HG03025 (cell line): ENCODE data around the gene RAB31.

Source experiments
- ATAC-seq: cut with Tn5 transposase; IDR thresholded peaks from one replicate; pipeline ENCODE4 v1.9.1; 2021; ENCODE audit warnings: mild to moderate bottlenecking, moderate library complexity; ENCODE audit not compliant: unreplicated experiment, low FRiP score

RAB31 gene

DNA sequence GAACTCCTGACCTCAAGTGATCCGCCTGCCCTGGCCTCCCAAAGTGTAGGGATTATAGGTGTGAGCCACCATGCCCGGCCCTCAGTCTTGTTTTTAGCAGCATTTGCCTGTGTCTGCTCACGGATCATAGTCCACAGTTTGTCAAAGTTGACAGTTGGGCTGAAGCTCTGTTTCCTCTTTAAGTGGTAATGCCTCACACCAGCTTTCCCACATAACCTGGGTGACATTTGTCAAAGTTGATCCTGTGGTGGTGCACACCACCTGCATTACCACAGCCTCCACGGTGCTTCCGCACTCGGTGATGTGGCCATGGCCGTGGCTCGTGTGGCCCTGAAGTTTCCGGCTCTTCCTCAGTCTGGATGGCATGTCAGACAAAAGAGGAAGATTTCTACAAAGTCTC is 27.1 kb downstream of the RAB31 start:
- ATAC-seq, result no peak

DNA sequence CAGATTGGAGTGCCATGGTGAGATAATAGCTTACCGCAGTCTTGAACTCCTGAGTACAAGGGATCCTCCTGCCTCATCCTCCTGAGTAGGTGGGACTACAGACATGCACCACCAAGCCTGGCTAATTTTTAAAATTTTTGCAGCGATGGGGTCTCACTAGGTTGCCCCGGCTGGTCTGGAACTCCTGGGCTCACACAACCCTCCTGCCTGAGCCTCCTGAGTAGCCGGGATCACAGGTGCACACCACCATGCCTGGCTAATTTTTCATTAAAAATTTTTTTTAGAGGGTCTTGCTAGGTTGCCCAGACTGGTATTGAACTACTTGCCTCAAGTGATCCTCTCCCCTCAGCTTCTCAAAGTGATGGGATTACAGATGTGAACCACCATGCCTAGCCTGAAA is 27.8 kb downstream of the RAB31 start:
- no peak for ATAC-seq

DNA sequence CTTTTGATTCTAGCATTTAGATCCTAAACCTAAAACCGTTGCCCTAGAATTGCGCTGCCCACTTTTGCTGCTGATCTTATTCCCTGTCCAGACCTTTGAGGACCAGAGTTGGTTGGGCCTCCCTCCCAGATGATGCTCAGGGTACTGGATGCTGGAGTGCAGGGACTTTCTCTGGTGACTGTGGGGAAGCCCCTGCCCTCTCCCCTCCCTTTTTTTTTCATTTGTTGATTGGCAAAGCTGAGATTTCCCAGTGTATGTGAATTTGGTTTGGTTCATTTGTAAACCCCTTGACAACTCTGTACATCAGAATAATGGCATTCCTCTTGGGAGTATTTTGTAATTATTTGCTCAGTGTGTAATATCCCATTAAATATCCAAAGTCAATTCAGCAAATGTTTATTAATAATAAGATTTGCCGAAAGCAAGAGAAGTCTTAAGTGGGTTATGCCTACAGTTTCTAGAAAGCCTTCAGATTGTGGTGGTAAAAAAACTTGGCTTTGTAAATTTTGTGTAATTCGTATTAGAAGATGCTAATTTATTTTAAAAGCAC is 28.3 kb downstream of the RAB31 start:
- no peak for ATAC-seq

DNA sequence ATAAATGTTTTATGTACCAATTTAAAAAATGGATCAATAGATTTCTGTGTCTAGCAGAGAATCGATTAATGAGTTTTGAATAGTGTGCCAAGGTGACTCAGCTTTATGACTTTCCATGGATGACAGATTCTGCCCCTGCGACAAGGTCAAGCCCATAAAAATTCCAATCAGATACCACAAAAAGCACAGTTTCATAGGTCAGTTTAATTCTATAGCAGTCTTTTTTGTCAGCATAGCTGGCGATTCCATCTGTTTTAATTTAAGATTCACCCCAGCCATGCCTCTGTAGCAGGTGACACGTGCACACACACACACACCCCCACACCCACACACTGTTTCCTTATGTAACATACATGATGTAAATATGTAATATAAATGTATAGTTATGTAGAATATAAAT is 28.9 kb downstream of the RAB31 start:
- no peak for ATAC-seq

DNA sequence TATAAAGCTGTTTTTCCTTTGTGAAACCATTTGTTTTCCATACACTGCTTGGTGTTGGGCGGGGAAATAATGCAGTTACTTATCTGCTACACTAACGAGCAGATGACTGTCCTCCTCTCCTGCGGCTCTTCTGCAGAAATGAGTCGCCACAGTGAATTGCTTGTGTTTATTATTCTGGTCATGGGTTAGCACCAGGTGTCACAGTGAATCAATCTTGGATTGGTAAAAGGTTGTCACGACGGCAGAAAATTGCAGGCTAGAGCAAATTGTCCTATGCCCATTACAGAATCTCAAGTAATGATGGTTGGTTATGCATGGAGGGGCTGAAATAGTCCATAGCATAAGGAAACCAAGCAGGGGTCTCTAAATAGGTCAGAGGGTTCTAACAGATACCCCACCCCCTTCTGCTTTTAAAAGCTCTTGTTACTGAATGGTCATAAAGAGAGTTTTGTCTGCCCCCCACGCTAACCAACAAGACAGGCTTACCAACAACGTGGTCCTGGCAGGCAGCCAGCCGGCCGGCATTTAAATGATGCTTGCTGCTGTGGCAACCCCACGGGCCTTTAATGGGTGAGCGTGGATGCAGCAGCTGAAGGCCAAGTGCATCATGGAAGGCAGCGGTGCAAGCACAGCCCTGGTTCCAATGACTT is 29.5 kb downstream of the RAB31 start:
- no peak for ATAC-seq

- ATAC-seq, result no peak
Observed at GRCh38 chr18:9738266-9738969, 30.3 kb downstream of the RAB31 start.

DNA sequence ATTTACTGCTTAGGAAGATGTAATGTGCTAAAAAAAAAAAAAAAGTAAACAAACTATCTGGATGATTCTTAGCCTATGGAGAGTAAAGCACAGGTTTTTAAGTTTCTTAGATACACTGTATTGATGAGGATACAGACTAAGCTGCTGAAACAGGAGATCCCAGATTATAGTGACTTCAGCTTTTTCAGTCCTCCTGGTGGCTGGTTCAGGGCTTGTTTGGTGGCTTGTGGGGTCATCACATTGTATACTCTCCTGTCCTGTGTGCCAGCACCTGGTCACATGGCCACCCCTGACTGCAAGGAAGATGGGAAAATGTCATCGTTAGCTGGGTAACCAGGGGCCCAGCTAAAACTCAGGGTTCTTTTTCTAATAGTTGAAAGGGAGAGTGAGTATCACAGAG is 31.4 kb downstream of the RAB31 start:
- ATAC-seq, result no peak

GRCh38 chr18:9740071-9740470 is 32.0 kb downstream of the RAB31 start:
- ATAC-seq, result no peak

GRCh38 chr18:9741406-9741792 is 33.3 kb downstream of the RAB31 start:
- no peak for ATAC-seq

- ATAC-seq, result no peak
Observed at GRCh38 chr18:9741793-9742523, 33.9 kb downstream of the RAB31 start.

- no peak for ATAC-seq
Observed at GRCh38 chr18:9742524-9743131, 34.5 kb downstream of the RAB31 start.

DNA sequence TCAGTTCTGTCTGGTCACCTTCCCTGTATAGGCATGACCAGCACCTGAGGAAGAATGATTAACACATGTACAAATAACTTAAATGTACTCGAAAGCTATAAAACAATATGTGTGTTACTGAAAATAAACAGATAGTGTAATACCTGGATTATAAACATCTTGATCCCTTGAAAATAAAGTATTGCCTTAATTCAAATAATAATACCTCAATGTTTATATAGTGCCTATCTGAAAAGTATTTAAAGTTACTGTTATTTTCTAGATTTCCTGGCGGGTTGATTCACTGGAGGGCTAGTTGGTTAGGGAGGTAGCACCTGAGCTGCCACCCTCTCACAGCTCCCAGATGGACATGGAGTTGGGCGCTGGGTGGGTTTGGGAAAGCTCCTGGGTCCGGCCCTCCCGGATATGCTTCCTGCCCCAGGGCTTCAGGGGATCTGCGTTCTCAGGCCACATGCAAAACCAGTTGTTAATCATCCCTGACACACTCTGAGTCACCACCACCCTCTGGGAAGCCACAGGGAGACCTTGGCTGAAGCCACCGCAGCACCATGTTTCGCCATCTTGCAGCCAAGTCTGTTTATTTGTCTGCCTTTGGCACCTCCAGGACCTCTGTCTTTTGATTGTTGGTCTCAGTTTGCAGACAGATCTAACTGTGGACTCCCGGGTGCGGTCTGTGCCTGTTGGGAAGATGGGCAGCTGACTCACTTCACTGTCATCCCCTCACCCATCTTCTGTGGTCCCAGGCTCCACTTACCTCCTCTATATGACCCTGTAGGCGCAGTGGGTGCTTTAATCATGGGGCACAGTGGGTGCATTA is 35.3 kb downstream of the RAB31 start:
- ATAC-seq, result no peak

DNA sequence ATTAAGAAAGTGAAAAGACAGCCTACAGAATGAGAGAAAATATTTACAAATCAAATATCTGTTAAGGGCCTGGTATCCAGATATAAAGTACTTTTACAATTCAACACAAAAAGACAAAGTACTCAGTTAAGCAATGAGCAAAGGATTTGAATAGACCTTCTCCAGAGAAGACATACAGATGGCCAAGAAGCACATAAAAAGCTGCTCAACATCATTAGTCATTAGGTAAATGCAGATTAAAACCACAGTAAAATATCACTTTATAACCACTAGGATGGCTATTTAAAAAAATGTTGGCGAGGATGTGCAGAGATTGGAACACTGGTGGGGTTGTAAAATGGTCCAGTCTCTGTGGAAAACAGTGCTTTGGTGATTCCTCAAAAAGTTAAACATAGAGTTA is 38.9 kb downstream of the RAB31 start:
- ATAC-seq, result no peak

DNA sequence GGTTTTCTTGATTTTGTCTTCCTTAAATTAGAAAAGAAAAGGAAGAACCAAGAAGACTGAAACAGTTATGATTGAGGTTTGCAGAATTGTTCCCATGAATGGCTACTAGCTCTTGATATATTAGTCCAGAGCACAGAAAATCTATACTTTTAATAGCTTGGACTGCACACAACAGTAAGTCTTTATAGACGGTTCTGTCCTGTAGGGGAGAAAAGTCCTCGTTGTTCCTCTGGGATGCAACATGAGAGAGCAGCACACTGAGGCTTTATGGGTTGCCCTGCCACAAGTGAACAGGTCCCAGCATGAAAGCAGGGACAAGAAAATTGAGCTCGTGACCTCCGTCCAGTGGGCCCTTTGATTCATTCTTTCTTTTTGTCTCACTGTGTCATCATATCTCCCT is 41.5 kb downstream of the RAB31 start:
- no peak for ATAC-seq

DNA sequence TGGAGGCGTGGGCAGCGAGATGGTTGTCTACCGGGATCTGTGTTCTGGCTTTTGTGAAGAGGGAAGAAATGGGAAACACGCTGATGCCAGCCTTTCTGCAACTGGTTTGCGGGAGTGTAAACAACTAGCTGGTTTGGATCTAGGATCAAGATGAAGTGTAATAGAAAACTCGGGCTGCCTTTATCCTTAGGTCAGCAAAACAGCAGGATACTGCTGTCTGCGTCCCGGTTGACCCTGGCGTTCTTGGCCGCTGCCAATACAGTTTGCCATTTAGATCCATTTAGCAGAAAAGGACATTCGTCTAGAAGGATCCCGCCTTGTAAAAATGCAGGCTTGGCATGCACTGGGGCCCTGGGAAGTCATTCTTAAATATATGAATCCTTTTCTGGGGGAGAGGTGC is 42.0 kb downstream of the RAB31 start:
- ATAC-seq, result no peak

DNA sequence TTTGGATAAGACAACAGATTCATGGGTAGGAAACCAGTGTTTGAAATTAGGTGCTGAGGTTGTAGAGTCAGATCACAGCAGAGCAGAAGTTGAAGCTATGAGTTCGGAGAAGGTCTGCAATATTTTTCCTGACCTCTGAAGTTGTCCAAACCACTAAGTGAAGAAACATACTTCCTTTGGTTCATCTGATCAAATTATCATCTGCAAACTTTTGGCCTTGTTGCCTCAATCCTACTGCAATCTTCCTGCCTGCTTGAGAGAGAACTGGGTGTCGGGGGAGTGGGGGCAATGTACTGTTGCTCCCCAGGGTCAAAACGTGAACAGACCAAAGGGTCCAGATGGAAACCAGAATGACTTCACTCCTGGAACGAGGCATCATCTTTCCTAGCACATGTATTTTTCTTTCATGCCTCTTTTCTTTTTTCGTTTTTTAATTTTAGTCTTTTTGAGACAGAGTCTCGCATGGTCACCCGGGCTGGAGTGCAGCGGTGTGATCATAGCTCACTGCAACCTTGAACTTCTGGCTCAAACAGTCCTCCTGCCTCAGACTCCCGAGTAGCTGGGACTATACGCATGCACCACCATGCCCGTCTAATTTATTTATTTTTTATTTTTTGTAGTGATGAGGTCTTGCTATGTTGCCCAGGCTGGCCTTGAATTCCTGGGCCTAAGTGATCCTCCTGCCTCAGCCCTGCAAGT is 42.7 kb downstream of the RAB31 start:
- no peak for ATAC-seq

DNA sequence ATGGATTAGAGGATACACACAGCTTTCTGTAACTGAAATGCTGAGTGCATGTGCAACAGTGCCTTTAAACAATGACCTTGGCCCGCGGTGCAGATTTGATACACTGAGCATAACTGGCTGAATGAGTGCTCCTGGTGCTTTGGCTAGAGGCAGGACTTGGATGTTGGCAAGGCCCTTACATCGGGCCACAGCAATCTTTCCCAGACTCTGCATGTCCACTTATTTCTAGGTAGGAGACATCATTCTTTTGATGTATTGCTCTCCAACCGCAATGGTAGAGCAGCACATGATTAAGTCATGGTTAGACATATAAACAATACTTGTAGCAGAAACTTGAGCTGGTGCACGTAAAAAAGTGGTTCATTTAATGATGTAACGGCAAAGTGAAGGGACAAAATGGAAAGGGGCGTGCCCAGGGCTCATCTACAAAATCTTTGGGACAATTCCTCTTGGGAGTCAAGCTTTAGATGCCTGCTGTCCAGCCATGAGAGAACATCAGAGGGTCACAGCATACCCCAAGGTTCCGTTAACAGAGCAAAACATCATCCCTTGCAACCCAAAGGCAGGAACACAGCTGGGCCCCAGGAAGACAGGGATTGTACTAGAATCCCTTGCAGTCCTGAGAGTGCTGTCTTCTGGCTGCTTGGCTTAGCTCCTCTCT is 43.4 kb downstream of the RAB31 start:
- no peak for ATAC-seq

GRCh38 chr18:9753846-9754245 is 45.7 kb downstream of the RAB31 start:
- ATAC-seq, result no peak

DNA sequence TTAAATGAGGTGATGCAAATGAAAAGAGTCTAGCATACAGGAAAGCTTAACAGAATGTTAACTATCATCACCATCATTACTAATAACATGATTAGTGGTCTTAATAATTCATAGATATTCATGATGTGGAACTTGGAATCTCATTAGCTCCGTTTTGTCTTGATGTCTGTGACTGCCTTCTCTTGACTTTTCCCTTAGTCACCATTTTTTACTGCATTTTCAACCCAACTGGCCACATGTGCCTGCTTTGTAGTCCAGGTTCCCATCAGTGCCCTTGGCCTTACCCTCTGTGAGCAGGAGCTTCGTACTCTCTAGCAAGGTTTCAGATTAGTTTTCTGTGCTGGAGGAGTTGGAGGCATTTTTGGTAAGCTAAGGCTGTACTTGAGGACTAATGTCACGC is 47.0 kb downstream of the RAB31 start:
- no peak for ATAC-seq
